Measurements from ENCODE around the gene APOOL. TPM values are rescaled to one million over a fixed set of nuclear protein-coding genes. Genes with fewer than 3 reads are reported as not detected.
"Not testable (repeated sequence)": the region's sequence is repeated elsewhere in the genome, so short reads cannot be mapped to it uniquely, and the experiment has no call there.

APOOL gene
- total RNA-seq: 6.4 and 11.6 TPM in 2 replicates
- 5.8 and 5.9 TPM in 2 replicates for polyA plus RNA-seq
- 10.2 and 11.2 TPM in 2 replicates for polyA plus RNA-seq (2012)
- polyA minus RNA-seq (ENCODE audit: low replicate concordance): 6.5 and 7.8 TPM in 2 replicates

DNA sequence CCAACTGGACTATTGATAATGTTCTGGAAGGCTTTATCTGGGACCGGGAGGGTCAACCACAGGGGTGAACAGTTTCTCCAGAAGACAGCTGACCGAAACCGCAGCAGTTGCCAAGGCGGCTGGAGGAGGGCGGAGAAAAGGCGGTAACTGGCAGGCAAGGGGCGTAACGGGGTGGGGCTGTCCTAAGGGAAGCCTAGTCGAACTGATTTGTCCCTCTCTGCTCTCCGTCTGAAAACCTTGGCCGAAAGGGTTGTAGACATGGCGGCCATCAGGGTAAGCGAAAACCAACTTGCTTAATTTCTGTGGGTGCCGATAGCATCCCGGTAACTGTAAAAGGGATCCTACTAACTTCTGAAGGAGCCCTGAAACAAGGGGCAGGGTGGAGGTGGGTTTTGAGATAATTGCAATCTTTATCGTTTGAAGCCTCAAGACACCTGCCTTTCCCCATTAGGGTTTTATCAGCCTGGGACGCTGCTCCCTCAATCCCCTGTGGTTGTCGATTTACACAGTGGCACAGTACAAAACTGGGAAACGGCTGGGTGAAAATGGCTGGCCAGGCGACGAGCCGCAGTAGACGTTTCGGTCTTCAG, at the start of gene APOOL:
APOOL (plus strand) TSS at position 223 of the 590 bp plus-strand sequence; CDS start at position 259, 36 bp downstream.
- H3K27ac ChIP-seq (ENCODE audit: insufficient read depth, low read length): peak within 1 kb of the TSS; percentile 59
- TF ChIP-seq EZH2 (IDR thresholded peaks at IDR 0.05; ENCODE audit: low read length, missing control alignments): no peak
- TF ChIP-seq, protein P1, sequence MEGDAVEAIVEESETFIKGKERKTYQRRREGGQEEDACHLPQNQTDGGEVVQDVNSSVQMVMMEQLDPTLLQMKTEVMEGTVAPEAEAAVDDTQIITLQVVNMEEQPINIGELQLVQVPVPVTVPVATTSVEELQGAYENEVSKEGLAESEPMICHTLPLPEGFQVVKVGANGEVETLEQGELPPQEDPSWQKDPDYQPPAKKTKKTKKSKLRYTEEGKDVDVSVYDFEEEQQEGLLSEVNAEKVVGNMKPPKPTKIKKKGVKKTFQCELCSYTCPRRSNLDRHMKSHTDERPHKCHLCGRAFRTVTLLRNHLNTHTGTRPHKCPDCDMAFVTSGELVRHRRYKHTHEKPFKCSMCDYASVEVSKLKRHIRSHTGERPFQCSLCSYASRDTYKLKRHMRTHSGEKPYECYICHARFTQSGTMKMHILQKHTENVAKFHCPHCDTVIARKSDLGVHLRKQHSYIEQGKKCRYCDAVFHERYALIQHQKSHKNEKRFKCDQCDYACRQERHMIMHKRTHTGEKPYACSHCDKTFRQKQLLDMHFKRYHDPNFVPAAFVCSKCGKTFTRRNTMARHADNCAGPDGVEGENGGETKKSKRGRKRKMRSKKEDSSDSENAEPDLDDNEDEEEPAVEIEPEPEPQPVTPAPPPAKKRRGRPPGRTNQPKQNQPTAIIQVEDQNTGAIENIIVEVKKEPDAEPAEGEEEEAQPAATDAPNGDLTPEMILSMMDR (conservative IDR thresholded peaks at IDR 0.05 in 1 of 2, IDR thresholded peaks at IDR 0.05 in 1 of 2; ENCODE audit: low read depth in 1 of 2, low read length in 2 of 2): no peak
- H3K9ac ChIP-seq (ENCODE audit: insufficient read depth, low read length): peak within 1 kb of the TSS; percentile 69
- no peaks in the 10 kb centered on the region for H3K36me3 ChIP-seq (ENCODE audit: control insufficient read depth, insufficient read depth, low read length)
- peak within 1 kb of the TSS; percentile 66 for H3K4me2 ChIP-seq (ENCODE audit: extremely low read depth, insufficient read depth, low read length)
- DNase-seq (ENCODE audit: low read depth in 2 of 2): peak; percentile 90
- H2AFZ ChIP-seq (ENCODE audit: low read length): peak within 1 kb of the TSS; percentile 30
- H3K27me3 ChIP-seq (ENCODE audit: control insufficient read depth, insufficient read depth, low read length): no peaks in the 10 kb centered on the region
- no peaks in the 10 kb centered on the region for H3K9me3 ChIP-seq (ENCODE audit: control insufficient read depth, insufficient read depth, low read depth, low read length)
- H3K79me2 ChIP-seq (ENCODE audit: control insufficient read depth, insufficient read depth, low read length): no peaks in the 10 kb centered on the region
- H3K4me1 ChIP-seq (ENCODE audit: control insufficient read depth, extremely low read depth, insufficient read depth, low read length): no peaks in the 10 kb centered on the region
- H3K4me3 ChIP-seq (replicated peaks in 1 of 4; ENCODE audit: control extremely low read depth in 1 of 4, insufficient read depth in 1 of 4, low read depth in 3 of 4, low read length in 4 of 4): peak within 1 kb of the TSS; percentile 53 to 97 (median 74)
- no peaks in the 10 kb centered on the region for H4K20me1 ChIP-seq (ENCODE audit: control insufficient read depth, extremely low read depth, insufficient read depth, low read length)

DNA sequence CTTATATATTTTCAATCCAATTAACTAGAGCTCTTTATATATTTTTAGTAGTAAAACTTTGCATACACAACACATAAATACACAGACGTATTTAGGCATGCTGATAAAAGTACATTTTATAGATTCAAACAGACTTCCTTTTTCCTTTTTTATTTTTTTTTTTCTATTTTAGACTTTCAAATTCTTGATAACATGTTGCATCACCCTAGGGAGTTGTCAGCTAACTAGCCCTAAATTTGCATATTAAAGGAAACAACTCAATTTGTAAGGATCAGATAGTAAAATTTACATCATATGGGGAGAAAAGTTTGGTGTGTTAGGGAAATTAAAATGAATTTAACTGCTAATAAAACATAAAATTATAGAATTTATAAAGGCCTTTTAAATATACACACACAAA, 47.4 kb upstream of the APOOL start:
- Histone ChIP-seq H3K4me3 (replicated peaks in 1 of 4; ENCODE audit: control extremely low read depth in 1 of 4, insufficient read depth in 1 of 4, low read depth in 3 of 4, low read length in 4 of 4) (no peak overlapping the region), H3K27me3 (ENCODE audit: control insufficient read depth, insufficient read depth, low read length) (no peaks in the 10 kb centered on the region), H3K79me2 (ENCODE audit: control insufficient read depth, insufficient read depth, low read length) (no peaks in the 10 kb centered on the region), H4K20me1 (ENCODE audit: control insufficient read depth, extremely low read depth, insufficient read depth, low read length) (no peaks in the 10 kb centered on the region), H3K4me1 (ENCODE audit: control insufficient read depth, extremely low read depth, insufficient read depth, low read length) (no peaks in the 10 kb centered on the region), H3K27ac (ENCODE audit: insufficient read depth, low read length) (no peak overlapping the region), H3K4me2 (ENCODE audit: extremely low read depth, insufficient read depth, low read length) (no peak overlapping the region), H3K9ac (ENCODE audit: insufficient read depth, low read length) (no peak overlapping the region), H3K9me3 (ENCODE audit: control insufficient read depth, insufficient read depth, low read depth, low read length) (no peaks in the 10 kb centered on the region), H3K36me3 (ENCODE audit: control insufficient read depth, insufficient read depth, low read length) (no peaks in the 10 kb centered on the region), H2AFZ (ENCODE audit: low read length) (no peak overlapping the region)
- peak in 1 of 2 donors; percentile 39 for DNase-seq (ENCODE audit: low read depth in 2 of 2)
- TF ChIP-seq, protein P1 (conservative IDR thresholded peaks at IDR 0.05 in 1 of 2, IDR thresholded peaks at IDR 0.05 in 1 of 2; ENCODE audit: low read depth in 1 of 2, low read length in 2 of 2): no peak
- TF ChIP-seq EZH2 (IDR thresholded peaks at IDR 0.05; ENCODE audit: low read length, missing control alignments): no peak

DNA sequence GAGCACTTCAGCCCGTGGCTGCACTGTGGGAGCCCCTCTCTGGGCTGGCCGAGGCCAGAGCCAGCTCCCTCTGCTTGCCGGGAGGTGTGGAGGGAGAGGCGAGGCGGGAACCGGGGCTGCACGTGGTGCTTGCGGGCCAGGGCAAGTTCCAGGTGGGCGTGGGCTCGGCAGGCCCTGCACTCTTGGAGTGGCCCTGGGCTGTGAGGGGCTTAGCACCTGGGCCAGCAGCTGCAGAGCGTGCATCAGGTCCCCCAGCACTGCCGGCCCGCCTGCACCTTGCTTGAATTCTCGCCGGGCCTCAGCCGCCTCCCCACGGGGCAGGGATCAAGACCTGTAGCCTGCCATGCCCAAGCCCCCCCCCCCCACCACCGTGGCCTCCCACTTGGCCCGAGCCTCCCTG, 28.9 kb upstream of the APOOL start:
- Histone ChIP-seq H3K27ac (ENCODE audit: insufficient read depth, low read length) (no peak overlapping the region), H3K36me3 (ENCODE audit: control insufficient read depth, insufficient read depth, low read length) (no peaks in the 10 kb centered on the region), H3K27me3 (ENCODE audit: control insufficient read depth, insufficient read depth, low read length) (no peaks in the 10 kb centered on the region), H3K79me2 (ENCODE audit: control insufficient read depth, insufficient read depth, low read length) (no peaks in the 10 kb centered on the region), H2AFZ (ENCODE audit: low read length) (no peak overlapping the region), H4K20me1 (ENCODE audit: control insufficient read depth, extremely low read depth, insufficient read depth, low read length) (no peaks in the 10 kb centered on the region), H3K9me3 (ENCODE audit: control insufficient read depth, insufficient read depth, low read depth, low read length) (no peaks in the 10 kb centered on the region), H3K4me2 (ENCODE audit: extremely low read depth, insufficient read depth, low read length) (no peak overlapping the region), H3K4me1 (ENCODE audit: control insufficient read depth, extremely low read depth, insufficient read depth, low read length) (no peaks in the 10 kb centered on the region), H3K9ac (ENCODE audit: insufficient read depth, low read length) (no peak overlapping the region), H3K4me3 (replicated peaks in 1 of 4; ENCODE audit: control extremely low read depth in 1 of 4, insufficient read depth in 1 of 4, low read depth in 3 of 4, low read length in 4 of 4) (no peak overlapping the region)
- DNase-seq (ENCODE audit: low read depth in 2 of 2): no peak
- TF ChIP-seq EZH2 (IDR thresholded peaks at IDR 0.05; ENCODE audit: low read length, missing control alignments): no peak
- TF ChIP-seq, protein P1 (conservative IDR thresholded peaks at IDR 0.05 in 1 of 2, IDR thresholded peaks at IDR 0.05 in 1 of 2; ENCODE audit: low read depth in 1 of 2, low read length in 2 of 2): no peak

DNA sequence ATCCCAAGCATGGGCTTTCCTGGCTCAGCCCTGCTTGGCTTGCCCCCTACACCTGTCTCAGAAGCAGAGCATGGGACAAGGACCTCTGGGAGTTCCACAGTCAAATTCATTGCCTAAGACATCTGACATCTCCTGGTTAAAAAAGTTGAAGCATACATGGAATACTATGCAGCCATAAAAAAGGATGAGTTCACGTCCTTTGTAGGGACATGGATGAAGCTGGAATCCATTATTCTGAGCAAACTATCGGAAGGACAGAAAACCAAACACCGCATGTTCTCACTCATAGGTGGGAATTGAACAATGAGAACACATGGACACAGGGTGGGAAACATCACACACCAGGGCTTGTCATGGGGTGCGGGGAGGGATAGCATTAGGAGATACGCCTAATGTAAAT, 11.9 kb upstream of the APOOL start:
- H3K4me2 ChIP-seq (ENCODE audit: extremely low read depth, insufficient read depth, low read length); H3K36me3 ChIP-seq (ENCODE audit: control insufficient read depth, insufficient read depth, low read length); H4K20me1 ChIP-seq (ENCODE audit: control insufficient read depth, extremely low read depth, insufficient read depth, low read length); H3K4me1 ChIP-seq (ENCODE audit: control insufficient read depth, extremely low read depth, insufficient read depth, low read length); H2AFZ ChIP-seq (ENCODE audit: low read length); H3K9me3 ChIP-seq (ENCODE audit: control insufficient read depth, insufficient read depth, low read depth, low read length); H3K9ac ChIP-seq (ENCODE audit: insufficient read depth, low read length); H3K27ac ChIP-seq (ENCODE audit: insufficient read depth, low read length); H3K4me3 ChIP-seq (replicated peaks in 1 of 4; ENCODE audit: control extremely low read depth in 1 of 4, insufficient read depth in 1 of 4, low read depth in 3 of 4, low read length in 4 of 4); H3K27me3 ChIP-seq (ENCODE audit: control insufficient read depth, insufficient read depth, low read length); DNase-seq (ENCODE audit: low read depth in 2 of 2); H3K79me2 ChIP-seq (ENCODE audit: control insufficient read depth, insufficient read depth, low read length): not testable (repeated sequence)

All from fibroblast of lung (primary cell).